Lung (tissue), 12 donors: ENCODE results near the gene TBX20. TPM values are rescaled to one million over a fixed set of nuclear protein-coding genes. Genes with fewer than 3 reads are reported as not detected.
A peak's percentile ranks its signal among the peaks of the same experiment; 100 is the strongest.

Experiments used
- ATAC-seq: fragments of 200-7000 bp; cut with Tn5 transposase; one replicate; pipeline ENCODE4 v1.9.1; 2020; ENCODE audit warnings: moderate number of reproducible peaks; ENCODE audit not compliant: insufficient read depth, low FRiP score
- DNase-seq, 3 donors: peaks; one replicate each; pipeline ENCODE4 v3.0.0-alpha.2; 2013 to 2017
- H3K27ac ChIP-seq, 2 donors: one replicate each; pipeline ENCODE4 v1.5.1; 2013; ENCODE audit warnings: mild to moderate bottlenecking in 2 of 2, moderate library complexity in 2 of 2, control low read depth in 1 of 2, inconsistent platforms in 1 of 2, low read depth in 1 of 2, low read length in 1 of 2
- H3K27me3 ChIP-seq, 3 donors: one replicate each; pipeline ENCODE4 v1.5.1; 2013; ENCODE audit warnings: low read length in 2 of 3; ENCODE audit not compliant: control insufficient read depth in 3 of 3, insufficient read depth in 3 of 3
- H3K36me3 ChIP-seq, 4 donors: one replicate each; pipeline ENCODE4 v1.5.1; 2013; ENCODE audit warnings: low read length in 4 of 4, mild to moderate bottlenecking in 1 of 4, moderate library complexity in 1 of 4; ENCODE audit not compliant: control insufficient read depth in 4 of 4, insufficient read depth in 4 of 4
- H3K4me1 ChIP-seq, 5 donors: one replicate each; pipeline ENCODE4 v1.5.1; 2013; ENCODE audit warnings: low read length in 5 of 5, mild to moderate bottlenecking in 2 of 5, moderate library complexity in 1 of 5; ENCODE audit not compliant: control insufficient read depth in 5 of 5, insufficient read depth in 5 of 5
- H3K4me3 ChIP-seq: one replicate; pipeline ENCODE4 v1.5.1; 2013; ENCODE audit warnings: mild to moderate bottlenecking, control low read depth, moderate library complexity
- H3K9ac ChIP-seq, 2 donors: one replicate each; pipeline ENCODE4 v1.5.1; 2013; ENCODE audit warnings: low read length in 2 of 2, control low read depth in 1 of 2; ENCODE audit not compliant: insufficient read depth in 1 of 2
- H3K9me3 ChIP-seq, 4 donors: one replicate each; pipeline ENCODE4 v1.5.1; 2013; ENCODE audit warnings: low read length in 3 of 4, mild to moderate bottlenecking in 1 of 4, moderate library complexity in 1 of 4; ENCODE audit not compliant: control insufficient read depth in 4 of 4, insufficient read depth in 3 of 4
- CTCF ChIP-seq: IDR thresholded peaks from 2 replicates; pipeline ENCODE4 v1.5.1; 2012; ENCODE audit warnings: mild to moderate bottlenecking; ENCODE audit errors: control extremely low read depth, extremely low read depth
- WGBS, 2 donors: extraction: QIAGEN DNeasy Blood & Tissue Kit; methylation state at CpG; one replicate each; pipeline ENCODE4 v1.1.7; 2013; 5-methylcytosine and 5-hydroxymethylcytosine counted together
- polyA plus RNA-seq, 2 donors: library from polyadenylated mRNA; stranded (reverse); fragments of 200-250 nt; gene quantifications; one replicate each; pipeline ENCODE4 v1.2.1, GENCODE V29; 2013
- total RNA-seq, 2 donors: library from RNA; depleted of rRNA in 1 of 2; stranded (reverse); fragments of >200 nt in 1 of 2; gene quantifications; one replicate each; pipeline ENCODE4 v1.2.1, GENCODE V29; 2014 to 2021
- donor health status: control.
- donor health status: control.
- donor health status: Bipolar disorder and iron deficiency.
- donor health status: healthy.
- donor health status: DM: yes; HTN: yes; CAD: no.

TBX20 gene
- total and polyA plus RNA-seq, 4 donors = 0.11 to 0.80 TPM; not detected in 2

GRCh38 chr7:35259523-35259908 lies 5.6 kb upstream of the TBX20 start:
- H3K27ac ChIP-seq = no peak overlapping the region
- H3K4me3 ChIP-seq = no peak overlapping the region
- H3K36me3 ChIP-seq = no peaks in the 10 kb centered on the region
- H3K9me3 ChIP-seq = peaks cover 0 to 25% (median 0%) of the 10 kb centered on the region in 4 donors
- DNase-seq = peak; percentile 34 to 57 (median 35)
- peaks cover 0 to 19% (median 9%) of the 10 kb centered on the region in 5 donors for H3K4me1 ChIP-seq
- no peak for ATAC-seq
- TF ChIP-seq CTCF = no peak
- H3K27me3 ChIP-seq = peaks cover 18 to 92% (median 90%) of the 10 kb centered on the region in 3 donors
- 15 to 18% methylated on average over 6 of the region's 6 CpGs for WGBS, 2 donors
- H3K9ac ChIP-seq = no peak overlapping the region

GRCh38 chr7:35258868-35259522 lies 5.1 kb upstream of the TBX20 start:
- Histone ChIP-seq H3K4me3 (no peak overlapping the region), H3K27ac (peak overlapping the region in 1 of 2 donors; percentile 82), H3K27me3 (peaks cover 18 to 96% (median 94%) of the 10 kb centered on the region in 3 donors), H3K4me1 (peaks cover 0 to 22% (median 9%) of the 10 kb centered on the region in 5 donors), H3K9ac (no peak overlapping the region), H3K9me3 (peaks cover 0 to 29% (median 0%) of the 10 kb centered on the region in 4 donors), H3K36me3 (no peaks in the 10 kb centered on the region)
- ATAC-seq (no peak), DNase-seq (no peak)
- 11 to 12% methylated on average over 27 of the region's 27 CpGs for WGBS, 2 donors
- no peak for TF ChIP-seq CTCF

- H3K9me3 ChIP-seq = peaks cover 0 to 35% (median 0%) of the 10 kb centered on the region in 4 donors
- DNase-seq (no peak), ATAC-seq (no peak)
- H3K36me3 ChIP-seq = no peaks in the 10 kb centered on the region
- H3K9ac ChIP-seq = no peak overlapping the region
- H3K27ac ChIP-seq = peak overlapping the region in 1 of 2 donors; percentile 82
- H3K4me1 ChIP-seq = peaks cover 0 to 22% (median 14%) of the 10 kb centered on the region in 5 donors
- TF ChIP-seq CTCF = no peak
- WGBS, 2 donors = 3 to 10% methylated on average over 46 to 50 of the region's 50 CpGs
- H3K27me3 ChIP-seq = peaks cover 20 to 95% (median 94%) of the 10 kb centered on the region in 3 donors
- no peak overlapping the region for H3K4me3 ChIP-seq
These were observed 4.4 kb upstream of the TBX20 start for GRCh38 chr7:35258125-35258867.
